ENCODE measurements around the gene UFD1. TPM values are rescaled to one million over a fixed set of nuclear protein-coding genes. Genes with fewer than 3 reads are reported as not detected.

UFD1 gene
- total RNA-seq, 1 experiment from 2014 or later = 57.9 TPM

DNA sequence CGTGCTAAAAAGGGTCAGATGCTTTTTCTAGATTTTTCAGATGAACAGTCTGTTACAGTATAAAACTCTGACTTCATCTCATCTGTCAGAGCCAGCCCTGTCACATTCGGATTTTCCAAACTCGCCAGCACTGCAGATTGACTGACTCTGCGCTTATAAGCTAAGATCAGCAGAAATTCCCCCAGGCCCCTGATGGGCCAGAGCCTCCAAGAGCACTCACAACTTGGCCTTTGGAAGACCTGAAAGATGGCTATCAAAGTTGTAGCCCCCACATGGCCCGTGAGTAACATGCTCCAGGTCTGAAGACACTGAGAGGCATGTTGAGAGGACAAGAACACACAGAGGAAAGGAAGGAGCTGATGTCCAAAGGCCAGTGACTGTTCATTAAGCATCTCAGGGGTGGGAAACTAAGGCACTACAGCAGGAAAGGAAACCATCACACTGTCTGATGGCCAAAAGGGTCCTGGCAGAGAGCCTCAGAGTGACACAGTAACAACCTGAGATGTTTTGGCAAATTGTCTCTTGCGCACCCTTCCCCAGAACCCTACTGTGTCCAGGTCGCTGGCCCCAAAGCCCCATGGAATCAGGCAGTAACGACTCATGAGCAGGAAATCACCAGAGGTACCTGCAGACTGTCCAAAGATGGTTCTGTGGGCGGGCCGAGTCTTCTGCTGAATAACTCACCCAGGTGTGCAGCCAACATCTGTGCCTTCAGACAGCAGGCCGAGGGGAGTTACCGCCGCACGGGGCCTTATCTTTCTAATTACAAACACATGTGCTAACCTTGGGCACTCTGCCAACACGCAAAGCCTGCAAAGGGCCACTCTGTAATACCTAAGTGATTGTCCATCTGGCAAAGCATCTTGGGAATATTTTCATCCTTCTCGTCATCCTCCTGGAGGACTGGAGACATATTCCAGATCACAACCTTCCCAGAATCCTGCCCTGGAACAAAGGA, 71.1 kb downstream of the UFD1 start:
- peaks cover 35% of the 10 kb centered on the region for H3K36me3 Mint-ChIP-seq
- no peaks in the 10 kb centered on the region for H3K27me3 Mint-ChIP-seq (ENCODE audit: low read depth)
- H3K4me1 Mint-ChIP-seq = 0 out of 2 replicates have a peak, but pooled peaks cover 2% of the 10 kb centered on the region
- DNase-seq (ENCODE audit: low spot score) = no peak
- no peak for TF ChIP-seq KAT7 (CRISPR knock-in tag; IDR thresholded peaks at IDR 0.05; ENCODE audit: borderline replicate concordance)
- no peak for TF ChIP-seq ELF4 (CRISPR knock-in tag; IDR thresholded peaks at IDR 0.05; ENCODE audit: low read depth)
- no peak for TF ChIP-seq ZNF219 (CRISPR knock-in tag; IDR thresholded peaks at IDR 0.05; ENCODE audit: borderline replicate concordance)
- no peak for TF ChIP-seq NFYB (CRISPR knock-in tag; conservative IDR thresholded peaks at IDR 0.05; ENCODE audit: low read depth)
- no peak for TF ChIP-seq NR1H2 (CRISPR knock-in tag; IDR thresholded peaks at IDR 0.05)
- TF ChIP-seq IRF1 (CRISPR knock-in tag; IDR thresholded peaks at IDR 0.05) = no peak
- TF ChIP-seq, protein P1, sequence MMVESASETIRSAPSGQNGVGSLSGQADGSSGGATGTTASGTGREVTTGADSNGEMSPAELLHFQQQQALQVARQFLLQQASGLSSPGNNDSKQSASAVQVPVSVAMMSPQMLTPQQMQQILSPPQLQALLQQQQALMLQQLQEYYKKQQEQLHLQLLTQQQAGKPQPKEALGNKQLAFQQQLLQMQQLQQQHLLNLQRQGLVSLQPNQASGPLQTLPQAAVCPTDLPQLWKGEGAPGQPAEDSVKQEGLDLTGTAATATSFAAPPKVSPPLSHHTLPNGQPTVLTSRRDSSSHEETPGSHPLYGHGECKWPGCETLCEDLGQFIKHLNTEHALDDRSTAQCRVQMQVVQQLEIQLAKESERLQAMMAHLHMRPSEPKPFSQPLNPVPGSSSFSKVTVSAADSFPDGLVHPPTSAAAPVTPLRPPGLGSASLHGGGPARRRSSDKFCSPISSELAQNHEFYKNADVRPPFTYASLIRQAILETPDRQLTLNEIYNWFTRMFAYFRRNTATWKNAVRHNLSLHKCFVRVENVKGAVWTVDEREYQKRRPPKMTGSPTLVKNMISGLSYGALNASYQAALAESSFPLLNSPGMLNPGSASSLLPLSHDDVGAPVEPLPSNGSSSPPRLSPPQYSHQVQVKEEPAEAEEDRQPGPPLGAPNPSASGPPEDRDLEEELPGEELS (CRISPR knock-in tag; IDR thresholded peaks at IDR 0.05) = no peak
- no peak for TF ChIP-seq MLX (CRISPR knock-in tag; IDR thresholded peaks at IDR 0.05)
- no peak for TF ChIP-seq HMGA2 (CRISPR knock-in tag; IDR thresholded peaks at IDR 0.05)
- TF ChIP-seq, protein P2, sequence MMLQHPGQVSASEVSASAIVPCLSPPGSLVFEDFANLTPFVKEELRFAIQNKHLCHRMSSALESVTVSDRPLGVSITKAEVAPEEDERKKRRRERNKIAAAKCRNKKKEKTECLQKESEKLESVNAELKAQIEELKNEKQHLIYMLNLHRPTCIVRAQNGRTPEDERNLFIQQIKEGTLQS (CRISPR knock-in tag; conservative IDR thresholded peaks at IDR 0.05) = no peak
- TF ChIP-seq NR3C1 (CRISPR knock-in tag; conservative IDR thresholded peaks at IDR 0.05; ENCODE audit: low read depth) = no peak
- TF ChIP-seq AFF4 (CRISPR knock-in tag; IDR thresholded peaks at IDR 0.05; ENCODE audit: borderline replicate concordance) = no peak
- TF ChIP-seq ZNF263 (CRISPR knock-in tag; IDR thresholded peaks at IDR 0.05; ENCODE audit: low read depth) = no peak
- TF ChIP-seq ZNF671 (CRISPR knock-in tag; IDR thresholded peaks at IDR 0.05) = no peak
- TF ChIP-seq MAX (CRISPR knock-in tag; IDR thresholded peaks at IDR 0.05) = no peak
- no peak for TF ChIP-seq TEAD1 (CRISPR knock-in tag; IDR thresholded peaks at IDR 0.05)
- TF ChIP-seq, protein P3, sequence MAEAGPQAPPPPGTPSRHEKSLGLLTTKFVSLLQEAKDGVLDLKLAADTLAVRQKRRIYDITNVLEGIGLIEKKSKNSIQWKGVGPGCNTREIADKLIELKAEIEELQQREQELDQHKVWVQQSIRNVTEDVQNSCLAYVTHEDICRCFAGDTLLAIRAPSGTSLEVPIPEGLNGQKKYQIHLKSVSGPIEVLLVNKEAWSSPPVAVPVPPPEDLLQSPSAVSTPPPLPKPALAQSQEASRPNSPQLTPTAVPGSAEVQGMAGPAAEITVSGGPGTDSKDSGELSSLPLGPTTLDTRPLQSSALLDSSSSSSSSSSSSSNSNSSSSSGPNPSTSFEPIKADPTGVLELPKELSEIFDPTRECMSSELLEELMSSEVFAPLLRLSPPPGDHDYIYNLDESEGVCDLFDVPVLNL (CRISPR knock-in tag; IDR thresholded peaks at IDR 0.05; ENCODE audit: borderline replicate concordance, low read depth) = no peak
- TF ChIP-seq ESRRA (CRISPR knock-in tag; IDR thresholded peaks at IDR 0.05; ENCODE audit: borderline replicate concordance) = no peak
- TF ChIP-seq, protein P4, sequence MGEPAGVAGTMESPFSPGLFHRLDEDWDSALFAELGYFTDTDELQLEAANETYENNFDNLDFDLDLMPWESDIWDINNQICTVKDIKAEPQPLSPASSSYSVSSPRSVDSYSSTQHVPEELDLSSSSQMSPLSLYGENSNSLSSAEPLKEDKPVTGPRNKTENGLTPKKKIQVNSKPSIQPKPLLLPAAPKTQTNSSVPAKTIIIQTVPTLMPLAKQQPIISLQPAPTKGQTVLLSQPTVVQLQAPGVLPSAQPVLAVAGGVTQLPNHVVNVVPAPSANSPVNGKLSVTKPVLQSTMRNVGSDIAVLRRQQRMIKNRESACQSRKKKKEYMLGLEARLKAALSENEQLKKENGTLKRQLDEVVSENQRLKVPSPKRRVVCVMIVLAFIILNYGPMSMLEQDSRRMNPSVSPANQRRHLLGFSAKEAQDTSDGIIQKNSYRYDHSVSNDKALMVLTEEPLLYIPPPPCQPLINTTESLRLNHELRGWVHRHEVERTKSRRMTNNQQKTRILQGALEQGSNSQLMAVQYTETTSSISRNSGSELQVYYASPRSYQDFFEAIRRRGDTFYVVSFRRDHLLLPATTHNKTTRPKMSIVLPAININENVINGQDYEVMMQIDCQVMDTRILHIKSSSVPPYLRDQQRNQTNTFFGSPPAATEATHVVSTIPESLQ (CRISPR knock-in tag; IDR thresholded peaks at IDR 0.05) = no peak
- no peak overlapping the region for H3K27ac Mint-ChIP-seq
- no peak for ATAC-seq
- POLR2A ChIA-PET = no interaction called here
- H3K4me3 Mint-ChIP-seq = no peak overlapping the region
- CTCF ChIA-PET = no interaction called here
- no peaks in the 10 kb centered on the region for H3K9me3 Mint-ChIP-seq
